ENCODE measurements around the gene CORO1A.
A peak's percentile ranks its signal among the peaks of the same experiment; 100 is the strongest.
"Not testable (repeated sequence)": the region's sequence is repeated elsewhere in the genome, so short reads cannot be mapped to it uniquely, and the experiment has no call there.

Gene CORO1A

GRCh38 chr16:30183233-30184095 lies at the start of gene CORO1A:
TSS of gene CORO1A (plus strand) at chr16:30183602. CDS start at chr16:30185210, 1,608 bp downstream.
- DNase-seq (ENCODE audit: low read depth in 2 of 2) = peak; percentile 68 to 76

GRCh38 chr16:30136971-30137605 lies 46.3 kb upstream of the CORO1A start:
- no peak for DNase-seq (ENCODE audit: low read depth in 2 of 2)

GRCh38 chr16:30137897-30138296 lies 45.5 kb upstream of the CORO1A start:
- DNase-seq (ENCODE audit: low read depth in 2 of 2) = no peak

- DNase-seq (ENCODE audit: low read depth in 2 of 2) = no peak
These were observed 43.6 kb upstream of the CORO1A start for GRCh38 chr16:30139583-30140481.

GRCh38 chr16:30141750-30142149 lies 41.7 kb upstream of the CORO1A start:
- DNase-seq (ENCODE audit: low read depth in 2 of 2) = no peak

- no peak for DNase-seq (ENCODE audit: low read depth in 2 of 2)
These were observed 40.6 kb upstream of the CORO1A start for GRCh38 chr16:30142672-30143346.

- DNase-seq (ENCODE audit: low read depth in 2 of 2) = no peak
These were observed 40.1 kb upstream of the CORO1A start for GRCh38 chr16:30143347-30143702.

- no peak for DNase-seq (ENCODE audit: low read depth in 2 of 2)
These were observed 39.4 kb upstream of the CORO1A start for GRCh38 chr16:30144017-30144416.

GRCh38 chr16:30144917-30145316 lies 38.5 kb upstream of the CORO1A start:
- DNase-seq (ENCODE audit: low read depth in 2 of 2) = no peak

- no peak for DNase-seq (ENCODE audit: low read depth in 2 of 2)
These were observed 37.7 kb upstream of the CORO1A start for GRCh38 chr16:30145657-30146056.

GRCh38 chr16:30147843-30148510 lies 35.4 kb upstream of the CORO1A start:
- DNase-seq (ENCODE audit: low read depth in 2 of 2) = no peak

- no peak for DNase-seq (ENCODE audit: low read depth in 2 of 2)
These were observed 34.0 kb upstream of the CORO1A start for GRCh38 chr16:30149250-30149930.

- no peak for DNase-seq (ENCODE audit: low read depth in 2 of 2)
These were observed 32.3 kb upstream of the CORO1A start for GRCh38 chr16:30151091-30151490.

- no peak for DNase-seq (ENCODE audit: low read depth in 2 of 2)
These were observed 30.9 kb upstream of the CORO1A start for GRCh38 chr16:30152517-30152916.

- no peak for DNase-seq (ENCODE audit: low read depth in 2 of 2)
These were observed 28.2 kb upstream of the CORO1A start for GRCh38 chr16:30155188-30155587.

- no peak for DNase-seq (ENCODE audit: low read depth in 2 of 2)
These were observed 26.2 kb upstream of the CORO1A start for GRCh38 chr16:30157214-30157613.

- DNase-seq (ENCODE audit: low read depth in 2 of 2) = no peak
These were observed 19.9 kb upstream of the CORO1A start for GRCh38 chr16:30163538-30163937.

- no peak for DNase-seq (ENCODE audit: low read depth in 2 of 2)
These were observed 17.1 kb upstream of the CORO1A start for GRCh38 chr16:30166202-30166902.

GRCh38 chr16:30168746-30169145 lies 14.7 kb upstream of the CORO1A start:
- not testable (repeated sequence) for DNase-seq (ENCODE audit: low read depth in 2 of 2)

- not testable (repeated sequence) for DNase-seq (ENCODE audit: low read depth in 2 of 2)
These were observed 14.0 kb upstream of the CORO1A start for GRCh38 chr16:30169416-30169815.
